H1 (cell line): ENCODE results near the gene KIF5C. TPM values are rescaled to one million over a fixed set of nuclear protein-coding genes. Genes with fewer than 3 reads are reported as not detected.

Experiments used
- CTCF ChIA-PET: fragments of 300-600 bp; sonication (Branson Sonifier 250); formaldehyde crosslinking; loops from one replicate; lab custom pipeline; 2021; ENCODE audit not compliant: partially characterized antibody; lab: Charles Lee
- POLR2A ChIA-PET: fragments of 300-600 bp; sonication (Branson Sonifier 250); formaldehyde crosslinking; loops from one replicate; lab custom pipeline; 2021; ENCODE audit warnings: inconsistent platforms; ENCODE audit not compliant: partially characterized antibody; lab: Charles Lee
- DNase-seq, 2 experiments: peaks; one replicate each; pipeline versions ENCODE4 v3.0.0 to v3.0.0-alpha.2; 2010 to 2022; ENCODE audit warnings: low spot score in 2 of 2, low read depth in 1 of 2, mixed read lengths in 1 of 2
- FAIRE-seq: peaks from 2 replicates; lab custom pipeline; 2011; peaks lifted over from hg19 to GRCh38; lab: Jason Lieb, UNC
- H2AFZ ChIP-seq: 2 replicates; pipeline ENCODE4 v1.8.1; 2012; ENCODE audit warnings: low read length, inconsistent platforms
- H2AK5ac ChIP-seq: 2 replicates; pipeline ENCODE4 v1.6.1; 2013; ENCODE audit warnings: low read depth, low read length
- H2BK120ac ChIP-seq: replicated peaks from 2 replicates; pipeline ENCODE3; 2013; ENCODE audit warnings: low read depth, low read length, inconsistent platforms
- H2BK12ac ChIP-seq: 2 replicates; pipeline ENCODE4 v1.6.1; 2013; ENCODE audit warnings: low read depth, low read length
- H2BK15ac ChIP-seq: 2 replicates; pipeline ENCODE4 v1.6.1; 2013; ENCODE audit warnings: low read length
- H2BK20ac ChIP-seq: 2 replicates; pipeline ENCODE4 v1.6.1; 2013; ENCODE audit warnings: low read length
- H2BK5ac ChIP-seq: 2 replicates; pipeline ENCODE4 v1.6.1; 2013; ENCODE audit warnings: low read depth, low read length
- H3K14ac ChIP-seq: 2 replicates; pipeline ENCODE4 v1.6.1; 2013; ENCODE audit warnings: inconsistent platforms; ENCODE audit not compliant: insufficient read length
- H3K18ac ChIP-seq: 2 replicates; pipeline ENCODE4 v1.6.1; 2013; ENCODE audit warnings: low read length; ENCODE audit errors: extremely low read depth
- H3K23ac ChIP-seq: 2 replicates; pipeline ENCODE4 v1.6.1; 2013; ENCODE audit warnings: inconsistent platforms; ENCODE audit not compliant: insufficient read length
- H3K23me2 ChIP-seq: 2 replicates; pipeline ENCODE4 v1.6.1; 2013; ENCODE audit warnings: low read depth, low read length
- H3K27ac ChIP-seq: 2 replicates; pipeline ENCODE4 v1.6.1; 2011; ENCODE audit warnings: low read depth, low read length, inconsistent platforms
- H3K27me3 ChIP-seq, 4 experiments: replicated peaks in 1 of 4; 1 replicate in 1 of 4; 2 replicates in 3 of 4; pipeline versions ENCODE4 v1.6.1 to v1.8.1; 2011 to 2013; ENCODE audit warnings: low read length in 3 of 4, mild to moderate bottlenecking in 3 of 4, inconsistent platforms in 2 of 4, mixed read lengths in 2 of 4, moderate library complexity in 1 of 4; ENCODE audit not compliant: control insufficient read depth in 3 of 4, insufficient read depth in 3 of 4; ENCODE audit errors: extremely low read depth in 1 of 4
- H3K36me3 ChIP-seq, 4 experiments: 2 replicates each; pipeline versions ENCODE4 v1.6.1 to v1.8.1; 2011 to 2013; ENCODE audit warnings: mild to moderate bottlenecking in 4 of 4, low read length in 3 of 4, moderate library complexity in 2 of 4, control low read depth in 1 of 4, inconsistent platforms in 1 of 4; ENCODE audit not compliant: insufficient read depth in 4 of 4, control insufficient read depth in 2 of 4
- H3K4ac ChIP-seq: replicated peaks from 2 replicates; pipeline ENCODE3; 2013; ENCODE audit warnings: low read length, low read depth, mixed read lengths, inconsistent platforms; ENCODE audit not compliant: insufficient read length
- H3K4me1 ChIP-seq, 4 experiments: replicated peaks in 1 of 4; 1 replicate in 1 of 4; 2 replicates in 3 of 4; pipeline versions ENCODE4 v1.6.1 to v1.8.1; 2011 to 2013; ENCODE audit warnings: low read length in 3 of 4, inconsistent platforms in 2 of 4, mixed read lengths in 1 of 4; ENCODE audit not compliant: insufficient read depth in 4 of 4, control insufficient read depth in 3 of 4
- H3K4me2 ChIP-seq, 2 experiments: 2 replicates each; pipeline versions ENCODE4 v1.6.1 to v1.8.1; 2011 to 2013; ENCODE audit warnings: low read depth in 2 of 2, low read length in 2 of 2, control low read depth in 1 of 2, inconsistent platforms in 1 of 2, mild to moderate bottlenecking in 1 of 2; ENCODE audit not compliant: insufficient read depth in 1 of 2
- H3K4me3 ChIP-seq, 4 experiments: fragments of 200-600, 300-600 bp in 1 of 4; sonication (generic), shearing (Covaris generic), sonication (Bioruptor Twin) in 1 of 4; 2 replicates each; pipeline versions ENCODE4 v1.5.1 to v1.8.1; 2011 to 2016; ENCODE audit warnings: low read length in 4 of 4, low read depth in 3 of 4, control low read depth in 2 of 4, inconsistent platforms in 2 of 4, mild to moderate bottlenecking in 2 of 4, mixed read lengths in 1 of 4, moderate library complexity in 1 of 4; ENCODE audit not compliant: insufficient read depth in 2 of 4; ENCODE audit errors: extremely low read depth in 1 of 4
- H3K56ac ChIP-seq: replicated peaks from 2 replicates; pipeline ENCODE3; 2013; ENCODE audit warnings: low read depth, mild to moderate bottlenecking, mixed read lengths, low read length, inconsistent platforms; ENCODE audit not compliant: insufficient read length
- H3K79me1 ChIP-seq: 2 replicates; pipeline ENCODE4 v1.6.1; 2013; ENCODE audit warnings: low read depth, low read length, control low read depth
- H3K79me2 ChIP-seq, 2 experiments: 2 replicates each; pipeline versions ENCODE4 v1.6.1 to v1.8.1; 2012 to 2013; ENCODE audit warnings: low read length in 2 of 2, mild to moderate bottlenecking in 2 of 2, inconsistent platforms in 1 of 2; ENCODE audit not compliant: insufficient read depth in 2 of 2, control insufficient read depth in 1 of 2
- H3K9ac ChIP-seq, 4 experiments: replicated peaks in 1 of 4; 1 replicate in 1 of 4; 2 replicates in 3 of 4; pipeline versions ENCODE4 v1.6.1 to v1.8.1; 2011 to 2013; ENCODE audit warnings: low read depth in 3 of 4, low read length in 3 of 4, control low read depth in 2 of 4, mild to moderate bottlenecking in 2 of 4, moderate library complexity in 2 of 4, inconsistent platforms in 1 of 4; ENCODE audit errors: extremely low read depth in 1 of 4
- H3K9me3 ChIP-seq, 2 experiments: 2 replicates each; pipeline versions ENCODE4 v1.6.1 to v1.8.1; 2012 to 2013; ENCODE audit warnings: mild to moderate bottlenecking in 2 of 2, moderate library complexity in 2 of 2, control low read depth in 1 of 2, inconsistent platforms in 1 of 2, low read depth in 1 of 2, low read length in 1 of 2, mixed read lengths in 1 of 2; ENCODE audit not compliant: insufficient read depth in 2 of 2
- H4K20me1 ChIP-seq, 2 experiments: replicated peaks in 1 of 2; 2 replicates each; pipeline versions ENCODE3 to v1.8.1; 2011 to 2013; ENCODE audit warnings: inconsistent platforms in 2 of 2, low read length in 2 of 2, mild to moderate bottlenecking in 1 of 2; ENCODE audit not compliant: insufficient read depth in 2 of 2, control insufficient read depth in 1 of 2
- H4K5ac ChIP-seq: 2 replicates; pipeline ENCODE4 v1.6.1; 2013; ENCODE audit warnings: low read length, low read depth, mixed read lengths, inconsistent platforms; ENCODE audit not compliant: insufficient read length
- H4K8ac ChIP-seq: 2 replicates; pipeline ENCODE4 v1.8.0; 2013; ENCODE audit warnings: mild to moderate bottlenecking, moderate library complexity, low read length, inconsistent platforms; ENCODE audit not compliant: insufficient read depth; ENCODE audit errors: extremely low read depth
- H4K91ac ChIP-seq: replicated peaks from 2 replicates; pipeline ENCODE3; 2013; ENCODE audit warnings: low read length, mixed read lengths, inconsistent platforms; ENCODE audit not compliant: insufficient read length
- BRCA1 ChIP-seq: IDR thresholded peaks from 2 replicates; pipeline ENCODE4 v1.6.1; 2012; ENCODE audit warnings: low read depth, low read length, improper control_type of control experiment
- CHD1 ChIP-seq: IDR thresholded peaks from 2 replicates; pipeline ENCODE4 v1.6.1; 2012; ENCODE audit warnings: low read depth, low read length, improper control_type of control experiment
- WGBS, 2 experiments: shearing (Covaris generic) in 1 of 2; methylation state at CpG; one replicate each; pipeline versions ENCODE4 v1.1.6 to v1.1.7; 2013 to 2015; ENCODE audit warnings: low lambda C conversion rate in 2 of 2, mixed read lengths in 2 of 2, inconsistent platforms in 1 of 2, low coverage in 1 of 2, missing lambda C conversion rate in 1 of 2; ENCODE audit not compliant: insufficient replicate concordance in 2 of 2, insufficient coverage in 1 of 2, insufficient read length in 1 of 2; ENCODE audit errors: extremely low coverage in 1 of 2, missing lambda C conversion rate in 1 of 2; 5-methylcytosine and 5-hydroxymethylcytosine counted together
- polyA plus RNA-seq, 7 experiments: library from polyadenylated mRNA; depleted of rRNA in 3 of 7; stranded (reverse) in 5 of 7; unstranded in 2 of 7; fragments of >200 nt in 5 of 7; fragments of 200-250 nt in 2 of 7; gene quantifications; 1 replicate in 5 of 7; 2 replicates in 1 of 7; 4 replicates in 1 of 7; pipeline versions ENCODE4 v1.2.1 to v1.2.3, GENCODE V29; 2011 to 2013; ENCODE audit warnings: missing spikeins in 2 of 7, mixed read lengths in 2 of 7
- total RNA-seq: library from RNA; stranded (reverse); fragmentation: NEBNext Ultra II Directional; extraction: Animal tissue kit (Norgen Biotek cat#: 25700); gene quantifications from 2 replicates; pipeline ENCODE4 v1.2.1, GENCODE V29; 2021

Gene KIF5C
- total and polyA plus RNA-seq, 2 of the 8 experiments (the other 6 are each of a cell fraction or from before 2014, with no cell fraction given) = 16.3 to 66.4 TPM

- Histone ChIP-seq H2AK5ac (no peak overlapping the region), H3K56ac (no peak overlapping the region), H3K4me3 (no peak overlapping the region), H4K20me1 (peaks cover 4 to 14% of the 10 kb centered on the region in 2 experiments), H3K4ac (no peak overlapping the region), H2BK15ac (0 out of 2 replicates have a peak overlapping the region, but pooled peaks have one; percentile 53), H3K27me3 (no peaks in the 10 kb centered on the region), H2AFZ (no peak overlapping the region), H3K36me3 (peaks cover 0 to under 1% (median 0%) of the 10 kb centered on the region in 4 experiments; a peak in 2 of 8 replicates), H3K79me1 (peaks cover 3% of the 10 kb centered on the region), H2BK20ac (no peak overlapping the region), H2BK120ac (no peak overlapping the region), H3K23me2 (peaks cover 3% of the 10 kb centered on the region; the same call in 1 of the 2 replicates), H3K79me2 (peaks cover 0 to 53% of the 10 kb centered on the region in 2 experiments; a peak in 3 of 4 replicates), H2BK5ac (no peak overlapping the region), H3K9ac (no peak overlapping the region), H3K14ac (no peak overlapping the region), H2BK12ac (no peak overlapping the region), H4K91ac (no peak overlapping the region), H3K9me3 (0 out of 4 replicates have a peak, but pooled peaks cover under 1 to 4% of the 10 kb centered on the region in 2 experiments), H3K4me1 (peaks cover 0 to 3% (median 1%) of the 10 kb centered on the region in 4 experiments; a peak in 3 of 7 replicates), H4K8ac (no peak overlapping the region), H3K18ac (no peak overlapping the region), H4K5ac (no peak overlapping the region), H3K23ac (no peak overlapping the region), H3K4me2 (no peak overlapping the region), H3K27ac (no peak overlapping the region)
- ChIA-PET POLR2A (interaction anchor here (0.7 kb wide), 1 partner anchor 29 kb away, joined by 3 read pairs; no protein-coding TSS in a partner anchor), CTCF (no interaction called here)
- WGBS, 2 experiments = 81% methylated on average over 10 of the region's 10 CpGs; no CpG with 5 or more reads in 1 of the 2 experiments
- no peak for DNase-seq
- no peak for TF ChIP-seq BRCA1
- no peak for TF ChIP-seq CHD1
- no peak for FAIRE-seq
These were observed 10.2 kb downstream of the KIF5C start for GRCh38 chr2:148885209-148885608.
